Activated T-cell treated with anti-CD3 and anti-CD28 coated beads for 48 hours (primary cell): ENCODE measurements around the gene LRRC55.

Source experiments
- DNase-seq: peaks from one replicate; pipeline ENCODE4 v3.0.0-alpha.2; 2020; ENCODE audit warnings: low read depth

Gene LRRC55

GRCh38 chr11:57181678-57182305 is at the start of gene LRRC55:
LRRC55 (plus strand) TSS chr11:57181953; CDS start chr11:57182023, 70 bp downstream.
- no peak for DNase-seq

- DNase-seq = no peak
Measured at GRCh38 chr11:57133366-57134038, 48.3 kb upstream of the LRRC55 start.

- DNase-seq = no peak
Measured at GRCh38 chr11:57134284-57134683, 47.5 kb upstream of the LRRC55 start.

- DNase-seq = no peak
Measured at GRCh38 chr11:57135020-57135751, 46.6 kb upstream of the LRRC55 start.

GRCh38 chr11:57140568-57140967 is 41.2 kb upstream of the LRRC55 start:
- no peak for DNase-seq

- DNase-seq = no peak
Measured at GRCh38 chr11:57143459-57143858, 38.3 kb upstream of the LRRC55 start.

- no peak for DNase-seq
Measured at GRCh38 chr11:57144075-57144474, 37.7 kb upstream of the LRRC55 start.

- no peak for DNase-seq
Measured at GRCh38 chr11:57144531-57145320, 37.0 kb upstream of the LRRC55 start.

- DNase-seq = no peak
Measured at GRCh38 chr11:57146301-57146700, 35.5 kb upstream of the LRRC55 start.

- DNase-seq = no peak
Measured at GRCh38 chr11:57148621-57149020, 33.1 kb upstream of the LRRC55 start.

GRCh38 chr11:57150454-57150917 is 31.3 kb upstream of the LRRC55 start:
- DNase-seq = no peak

GRCh38 chr11:57152134-57152533 is 29.6 kb upstream of the LRRC55 start:
- DNase-seq = no peak

- DNase-seq = no peak
Measured at GRCh38 chr11:57153448-57153847, 28.3 kb upstream of the LRRC55 start.

- DNase-seq = no peak
Measured at GRCh38 chr11:57154739-57155138, 27.0 kb upstream of the LRRC55 start.

- DNase-seq = no peak
Measured at GRCh38 chr11:57155400-57155799, 26.4 kb upstream of the LRRC55 start.

- no peak for DNase-seq
Measured at GRCh38 chr11:57155838-57156607, 25.7 kb upstream of the LRRC55 start.

- DNase-seq = no peak
Measured at GRCh38 chr11:57156928-57157327, 24.8 kb upstream of the LRRC55 start.

GRCh38 chr11:57157624-57158023 is 24.1 kb upstream of the LRRC55 start:
- no peak for DNase-seq

- no peak for DNase-seq
Measured at GRCh38 chr11:57158180-57158579, 23.6 kb upstream of the LRRC55 start.

GRCh38 chr11:57158599-57158998 is 23.2 kb upstream of the LRRC55 start:
- no peak for DNase-seq

- DNase-seq = no peak
Measured at GRCh38 chr11:57160665-57161064, 21.1 kb upstream of the LRRC55 start.

- no peak for DNase-seq
Measured at GRCh38 chr11:57161351-57161750, 20.4 kb upstream of the LRRC55 start.
